Endothelial cell of umbilical vein (primary cell): ENCODE results near the gene CAMK2N2. TPM values are rescaled to one million over a fixed set of nuclear protein-coding genes. Genes with fewer than 3 reads are reported as not detected.

ENCODE experiments used
- BruUV-seq: library from RNA; stranded (reverse); fragments of 400-500 nt; replicated peaks from 2 replicates; lab custom pipeline; 2021; lab: Mats Ljungman, UMichigan
- CTCF ChIA-PET: fragments of 300-600, 350-600 bp; sonication (Branson Sonifier 250); formaldehyde crosslinking; loops from one replicate; lab custom pipeline; 2021; ENCODE audit warnings: antibody characterized with exemption, inconsistent platforms; lab: Charles Lee
- POLR2A ChIA-PET: fragments of 300-600, 350-600 bp; sonication (Branson Sonifier 250); formaldehyde crosslinking; loops from one replicate; lab custom pipeline; 2021; ENCODE audit warnings: antibody characterized with exemption, inconsistent platforms; lab: Charles Lee
- DNase-seq: peaks from one replicate; pipeline ENCODE4 v3.0.0-alpha.2; 2011; ENCODE audit warnings: low read depth, low spot score
- FAIRE-seq: peaks from 2 replicates; lab custom pipeline; 2011; peaks lifted over from hg19 to GRCh38; lab: Jason Lieb, UNC
- H2AFZ ChIP-seq: 2 replicates; pipeline ENCODE4 v1.6.0; 2012; ENCODE audit warnings: low read depth, low read length, control low read depth, inconsistent platforms
- H3K27ac ChIP-seq: 2 replicates; pipeline ENCODE4 v1.5.1; 2011; ENCODE audit warnings: low read depth, mild to moderate bottlenecking, control low read depth, low read length, moderate library complexity; ENCODE audit not compliant: insufficient read depth
- H3K27me3 ChIP-seq, 2 experiments: 2 replicates each; pipeline versions ENCODE4 v1.6.0 to v1.6.1; 2011; ENCODE audit warnings: low read length in 2 of 2, mixed read lengths in 1 of 2; ENCODE audit not compliant: control insufficient read depth in 2 of 2, insufficient read depth in 2 of 2
- H3K36me3 ChIP-seq, 2 experiments: 2 replicates in 1 of 2; 3 replicates in 1 of 2; pipeline ENCODE4 v1.5.1; 2011; ENCODE audit warnings: low read length in 2 of 2, mild to moderate bottlenecking in 1 of 2, moderate library complexity in 1 of 2; ENCODE audit not compliant: control insufficient read depth in 2 of 2, insufficient read depth in 2 of 2; ENCODE audit errors: extremely low read depth in 1 of 2
- H3K4me1 ChIP-seq: 3 replicates; pipeline ENCODE4 v1.5.1; 2011; ENCODE audit warnings: mild to moderate bottlenecking, low read length; ENCODE audit not compliant: control insufficient read depth, insufficient read depth; ENCODE audit errors: extremely low read depth
- H3K4me2 ChIP-seq: 2 replicates; pipeline ENCODE4 v1.6.1; 2011; ENCODE audit warnings: low read length, control low read depth, mixed read lengths; ENCODE audit not compliant: insufficient read depth
- H3K4me3 ChIP-seq, 3 experiments: fragments of 200-600 bp in 1 of 3; sonication (generic), shearing (Covaris generic) in 1 of 3; replicated peaks in 1 of 3; 2 replicates each; pipeline ENCODE4 v1.5.1; 2011 to 2016; ENCODE audit warnings: control low read depth in 3 of 3, low read length in 3 of 3, mild to moderate bottlenecking in 2 of 3, inconsistent platforms in 1 of 3, low read depth in 1 of 3, moderate library complexity in 1 of 3; ENCODE audit not compliant: insufficient read depth in 1 of 3
- H3K79me2 ChIP-seq: 2 replicates; pipeline ENCODE4 v1.6.0; 2012; ENCODE audit warnings: low read length, inconsistent platforms; ENCODE audit not compliant: control insufficient read depth, insufficient read depth
- H3K9ac ChIP-seq: replicated peaks from 2 replicates; pipeline ENCODE3; 2011; ENCODE audit warnings: low read length, control low read depth; ENCODE audit not compliant: insufficient read depth; ENCODE audit errors: extremely low read depth
- H3K9me1 ChIP-seq: replicated peaks from 3 replicates; pipeline ENCODE4 v1.6.0; 2011; ENCODE audit warnings: mild to moderate bottlenecking, low read length; ENCODE audit not compliant: control insufficient read depth, insufficient read depth; ENCODE audit errors: extremely low read depth
- H3K9me3 ChIP-seq: replicated peaks from 2 replicates; pipeline ENCODE4 v1.5.1; 2012; ENCODE audit warnings: low read length, inconsistent platforms; ENCODE audit not compliant: control insufficient read depth, insufficient read depth
- H4K20me1 ChIP-seq: replicated peaks from 2 replicates; pipeline ENCODE3; 2011; ENCODE audit warnings: mild to moderate bottlenecking, low read length; ENCODE audit not compliant: control insufficient read depth, insufficient read depth; ENCODE audit errors: extremely low read depth
- CTCF ChIP-seq, 2 donors: IDR thresholded peaks; 1 replicate in 1 of 2; 2 replicates in 1 of 2; pipeline ENCODE4 v1.5.1; 2011; ENCODE audit warnings: low read length in 2 of 2, mild to moderate bottlenecking in 2 of 2, moderate library complexity in 2 of 2, control low read depth in 1 of 2, inconsistent platforms in 1 of 2, low read depth in 1 of 2; ENCODE audit not compliant: insufficient read depth in 1 of 2; ENCODE audit errors: extremely low read depth in 1 of 2
- EZH2 ChIP-seq: IDR thresholded peaks from 2 replicates; pipeline ENCODE4 v1.6.1; 2012; ENCODE audit warnings: borderline replicate concordance, low read depth, mild to moderate bottlenecking, moderate library complexity, low read length, inconsistent platforms; ENCODE audit not compliant: severe bottlenecking
- FOS ChIP-seq: IDR thresholded peaks from 2 replicates; pipeline ENCODE4 v1.6.1; 2011; ENCODE audit warnings: mild to moderate bottlenecking, low read length, moderate library complexity, borderline replicate concordance; ENCODE audit not compliant: insufficient read depth
- GATA2 ChIP-seq: IDR thresholded peaks from 2 replicates; pipeline ENCODE4 v1.7.0; 2011; ENCODE audit warnings: low read depth, mild to moderate bottlenecking, moderate library complexity, mixed read lengths, low read length; ENCODE audit not compliant: insufficient read length, insufficient read depth
- JUN ChIP-seq: IDR thresholded peaks from 2 replicates; pipeline ENCODE4 v1.6.1; 2011; ENCODE audit warnings: borderline replicate concordance, low read depth; ENCODE audit not compliant: insufficient read length, insufficient read depth
- MYC ChIP-seq: IDR thresholded peaks from one replicate; pipeline ENCODE4 v1.6.1; 2011; ENCODE audit warnings: mild to moderate bottlenecking, low read depth, low read length
- POLR2A ChIP-seq: IDR thresholded peaks from 2 replicates; pipeline ENCODE4 v1.6.1; 2012; ENCODE audit warnings: low read depth, mild to moderate bottlenecking, control low read depth, low read length
- POLR2AphosphoS5 ChIP-seq: IDR thresholded peaks from 2 replicates; pipeline ENCODE4 v1.6.1; 2012; ENCODE audit warnings: low read depth, mild to moderate bottlenecking, control low read depth, low read length, moderate library complexity; ENCODE audit not compliant: insufficient read depth
- dilution Hi-C: fragments of 300-500 bp; cut with MboI; formaldehyde crosslinking; loops from one replicate; pipeline ENCODE4 v1.15.0; 2019; ENCODE audit warnings: low sequenced_read_pairs; ENCODE audit not compliant: extremely low pct_ligation_motif_present
- intact Hi-C: fragments of 100-400 bp; cut with micrococcal nuclease; formaldehyde crosslinking; loops from one replicate; pipeline ENCODE4 v1.10.0; 2022
- polyA plus RNA-seq, 4 experiments: library from polyadenylated mRNA; depleted of rRNA in 3 of 4; stranded (reverse) in 3 of 4; unstranded in 1 of 4; fragments of >200 nt; gene quantifications; 2 replicates each; pipeline versions ENCODE4 v1.2.1 to v1.2.3, GENCODE V29; 2011 to 2012; ENCODE audit warnings: missing spikeins in 1 of 4
- total RNA-seq: library from RNA; stranded (reverse); gene quantifications from 2 replicates; pipeline ENCODE4 v1.2.3, GENCODE V29; 2021
- TF ChIP-seq, protein P1 (sequence below): IDR thresholded peaks from 2 replicates; pipeline ENCODE4 v1.6.1; 2011; ENCODE audit not compliant: insufficient read depth, insufficient read length

Gene CAMK2N2
- total and polyA plus RNA-seq, 2 donors (not counting 3 experiments of a cell fraction or from before 2014, with no cell fraction given), result 0.11 TPM; not detected in 1

- Histone ChIP-seq H2AFZ (no peak overlapping the region), H3K9ac (no peak overlapping the region), H3K27me3 (peaks cover 10 to 13% of the 10 kb centered on the region in 2 experiments), H3K36me3 (no peaks in the 10 kb centered on the region), H3K4me1 (peaks cover 1% of the 10 kb centered on the region), H3K4me3 (no peak overlapping the region), H3K9me3 (no peaks in the 10 kb centered on the region), H3K9me1 (no peaks in the 10 kb centered on the region), H3K79me2 (no peaks in the 10 kb centered on the region), H3K4me2 (no peak overlapping the region), H4K20me1 (no peaks in the 10 kb centered on the region), H3K27ac (no peak overlapping the region)
- FAIRE-seq (no peak), DNase-seq (no peak)
- ChIA-PET CTCF (interaction anchor here (0.8 to 1.6 kb wide), 3 partner anchors 13 to 215 kb away, joined by 3 to 4 read pairs (median 3); no protein-coding TSS in a partner anchor), POLR2A (no interaction called here)
- no peak for TF ChIP-seq POLR2AphosphoS5
- TF ChIP-seq MYC, result no peak
- TF ChIP-seq EZH2, result no peak
- TF ChIP-seq, protein P1, sequence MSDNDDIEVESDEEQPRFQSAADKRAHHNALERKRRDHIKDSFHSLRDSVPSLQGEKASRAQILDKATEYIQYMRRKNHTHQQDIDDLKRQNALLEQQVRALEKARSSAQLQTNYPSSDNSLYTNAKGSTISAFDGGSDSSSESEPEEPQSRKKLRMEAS, result no peak
- no peak for TF ChIP-seq JUN
- no peak for TF ChIP-seq CTCF (IDR thresholded peaks at IDR 0.05; ENCODE audit: extremely low read depth in 1 of 2, insufficient read depth in 1 of 2, low read depth in 1 of 2, low read length in 2 of 2)
- no peak for TF ChIP-seq FOS
- TF ChIP-seq POLR2A, result no peak
- TF ChIP-seq GATA2, result no peak
- BruUV-seq, result no TSS peak
- intact Hi-C loops (no loop called here), dilution Hi-C loops (no loop called here)
Measured at GRCh38 chr3:184255291-184256039, 5.9 kb downstream of the CAMK2N2 start.
